ENCODE measurements around the gene ERGIC1. TPM values are rescaled to one million over a fixed set of nuclear protein-coding genes. Genes with fewer than 3 reads are reported as not detected.

The ERGIC1 gene
- total and polyA plus RNA-seq, 2 of the 8 experiments (the other 6 are each of a cell fraction or from before 2014, with no cell fraction given): 95.3 to 106 TPM

DNA sequence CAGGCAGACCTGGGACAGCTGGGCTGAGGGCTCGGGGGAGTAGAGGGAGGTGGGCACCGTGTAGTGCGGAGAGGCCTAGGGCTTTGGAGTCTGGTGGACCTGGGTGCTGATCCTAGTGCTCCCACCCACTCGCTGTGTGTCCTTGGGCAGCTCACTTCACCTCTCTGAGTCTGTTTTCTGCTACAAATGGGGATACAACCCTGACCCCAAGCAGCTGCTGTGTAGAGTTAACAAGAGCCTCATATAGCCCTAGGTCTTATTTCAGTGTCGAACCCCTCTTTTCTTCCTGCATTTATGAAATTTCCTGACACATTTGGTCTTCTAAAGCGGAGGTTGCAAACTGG, 16.4 kb downstream of the ERGIC1 start:
- CTCF ChIA-PET (ENCODE audit: partially characterized antibody): interaction anchor here (0.6 to 3.2 kb wide), 5 partner anchors 9 to 304 kb away, joined by 3 to 7 read pairs (median 3); no protein-coding TSS in a partner anchor
- no peak for TF ChIP-seq GABPA (IDR thresholded peaks at IDR 0.05; ENCODE audit: borderline replicate concordance, insufficient read depth, low read length)
- no peak for TF ChIP-seq CBX5 (IDR thresholded peaks at IDR 0.05; ENCODE audit: low read depth, low read length)
- no peak for TF ChIP-seq RAD21 (IDR thresholded peaks at IDR 0.05 in 1 of 2, conservative IDR thresholded peaks at IDR 0.05 in 1 of 2; ENCODE audit: low read depth in 2 of 2, low read length in 2 of 2)
- no peak for TF ChIP-seq CHD2 (IDR thresholded peaks at IDR 0.05; ENCODE audit: low read length)
- TF ChIP-seq SP1 (IDR thresholded peaks at IDR 0.05; ENCODE audit: low read depth, low read length): no peak
- TF ChIP-seq CHD1 (IDR thresholded peaks at IDR 0.05; ENCODE audit: low read depth, low read length): no peak
- TF ChIP-seq, protein P1, sequence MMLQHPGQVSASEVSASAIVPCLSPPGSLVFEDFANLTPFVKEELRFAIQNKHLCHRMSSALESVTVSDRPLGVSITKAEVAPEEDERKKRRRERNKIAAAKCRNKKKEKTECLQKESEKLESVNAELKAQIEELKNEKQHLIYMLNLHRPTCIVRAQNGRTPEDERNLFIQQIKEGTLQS (IDR thresholded peaks at IDR 0.05; ENCODE audit: insufficient read depth, low read depth, low read length): no peak
- TF ChIP-seq ASH2L (IDR thresholded peaks at IDR 0.05; ENCODE audit: low read length): no peak

More for the DNA sequence above, 16.4 kb downstream of the ERGIC1 start:
- Histone ChIP-seq H2BK20ac (ENCODE audit: low read length) (no peak overlapping the region), H3K4ac (replicated peaks; ENCODE audit: insufficient read length, low read depth, low read length) (no peak overlapping the region), H4K91ac (replicated peaks; ENCODE audit: insufficient read length, low read length) (no peak overlapping the region), H4K20me1 (replicated peaks in 1 of 2; ENCODE audit: control insufficient read depth in 1 of 2, insufficient read depth in 2 of 2, low read length in 2 of 2) (peaks cover 21 to 50% of the 10 kb centered on the region in 2 experiments), H3K9ac (replicated peaks in 1 of 4; ENCODE audit: extremely low read depth in 1 of 4, low read depth in 3 of 4, low read length in 3 of 4) (no peak overlapping the region), H2BK12ac (ENCODE audit: low read depth, low read length) (no peak overlapping the region), H3K18ac (ENCODE audit: extremely low read depth, low read length) (no peak overlapping the region), H3K23me2 (ENCODE audit: low read depth, low read length) (no peaks in the 10 kb centered on the region), H3K4me2 (ENCODE audit: insufficient read depth in 1 of 2, low read depth in 2 of 2, low read length in 2 of 2) (no peak overlapping the region), H3K14ac (ENCODE audit: insufficient read length) (no peak overlapping the region), H2AK5ac (ENCODE audit: low read depth, low read length) (no peak overlapping the region), H2BK120ac (replicated peaks; ENCODE audit: low read depth, low read length) (no peak overlapping the region), H3K79me1 (ENCODE audit: low read depth, low read length) (peaks cover 37% of the 10 kb centered on the region), H3K23ac (ENCODE audit: insufficient read length) (no peak overlapping the region), H4K8ac (ENCODE audit: extremely low read depth, insufficient read depth, low read length) (no peak overlapping the region), H3K4me1 (replicated peaks in 1 of 4; ENCODE audit: control insufficient read depth in 3 of 4, insufficient read depth in 4 of 4, low read length in 3 of 4) (peaks cover 0 to 6% (median 1%) of the 10 kb centered on the region in 4 experiments; a peak in 4 of 7 replicates), H3K27ac (ENCODE audit: low read depth, low read length) (no peak overlapping the region), H3K79me2 (ENCODE audit: control insufficient read depth in 1 of 2, insufficient read depth in 2 of 2, low read length in 2 of 2) (peaks cover 2 to 91% of the 10 kb centered on the region in 2 experiments), H2BK5ac (ENCODE audit: low read depth, low read length) (no peak overlapping the region; the same call in 1 of the 2 replicates), H4K5ac (ENCODE audit: insufficient read length, low read depth, low read length) (no peak overlapping the region), H3K56ac (replicated peaks; ENCODE audit: insufficient read length, low read depth, low read length) (no peak overlapping the region), H3K9me3 (ENCODE audit: insufficient read depth in 2 of 2, low read depth in 1 of 2, low read length in 1 of 2) (no peaks in the 10 kb centered on the region), H2AFZ (ENCODE audit: low read length) (no peak overlapping the region), H2BK15ac (ENCODE audit: low read length) (no peak overlapping the region), H3K27me3 (replicated peaks in 1 of 4; ENCODE audit: control insufficient read depth in 3 of 4, extremely low read depth in 1 of 4, insufficient read depth in 3 of 4, low read length in 3 of 4) (no peaks in the 10 kb centered on the region), H3K36me3 (ENCODE audit: control insufficient read depth in 2 of 4, insufficient read depth in 4 of 4, low read length in 3 of 4) (no peaks in the 10 kb centered on the region), H3K4me3 (ENCODE audit: extremely low read depth in 1 of 4, insufficient read depth in 2 of 4, low read depth in 3 of 4, low read length in 4 of 4) (no peak overlapping the region)
- 90% methylated on average over 6 of the region's 6 CpGs; no CpG with 5 or more reads in 1 of the 2 experiments for WGBS, 2 experiments (ENCODE audit: extremely low coverage in 1 of 2, insufficient coverage in 1 of 2, insufficient read length in 1 of 2, insufficient replicate concordance in 2 of 2, low coverage in 1 of 2, low lambda C conversion rate in 2 of 2, missing lambda C conversion rate in 1 of 2)
- DNase-seq (ENCODE audit: low read depth in 1 of 2, low spot score in 2 of 2) (no peak), FAIRE-seq (no peak)
- POLR2A ChIA-PET (ENCODE audit: partially characterized antibody): no interaction called here
